GOT3 (cell line): ENCODE results near the gene ZNF23.

ENCODE experiments used
- DNase-seq: peaks from one replicate; lab custom pipeline; 2025; ENCODE audit warnings: mixed read lengths; lab: John Stamatoyannopoulos, UW

Gene ZNF23

DNA sequence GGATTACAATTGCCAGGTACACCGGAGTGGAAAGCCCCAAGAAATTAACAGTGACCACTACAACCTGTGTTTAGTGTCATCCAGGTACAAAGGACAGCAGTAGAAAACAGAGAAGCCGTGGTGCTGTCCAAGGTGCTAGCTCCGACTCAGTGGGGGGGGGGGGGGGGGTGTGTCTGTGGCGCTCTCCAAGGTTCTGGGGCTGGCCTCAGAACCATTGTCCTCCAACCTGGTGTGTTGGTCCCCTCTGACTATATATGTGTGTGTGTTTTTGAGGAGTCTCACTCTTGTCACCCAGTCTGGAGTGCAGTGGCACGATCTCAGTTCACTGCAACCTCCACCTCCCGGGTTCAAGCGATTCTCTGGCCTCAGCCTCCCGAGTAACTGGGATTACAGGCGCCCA, 5.8 kb upstream of the ZNF23 start:
- DNase-seq = no peak

DNA sequence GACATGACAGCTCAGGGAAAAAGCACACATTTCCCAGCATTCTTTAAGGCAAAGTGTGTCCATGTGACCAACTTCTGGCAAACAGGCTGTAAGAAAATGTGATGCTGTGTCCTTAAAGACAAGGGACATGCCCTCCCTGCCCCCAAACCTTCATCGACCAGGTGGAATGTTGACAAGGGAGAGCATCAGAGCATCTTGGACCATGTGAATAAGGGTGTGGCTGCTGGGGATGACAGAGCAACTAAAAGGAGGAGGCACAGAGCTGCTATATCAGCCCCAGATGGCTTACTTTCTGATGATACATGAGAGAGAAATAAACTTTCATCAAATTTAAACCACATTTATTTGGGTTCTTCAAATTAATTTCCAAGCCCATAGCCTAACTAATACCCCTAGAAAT, 2.2 kb upstream of the ZNF23 start:
- no peak for DNase-seq

DNA sequence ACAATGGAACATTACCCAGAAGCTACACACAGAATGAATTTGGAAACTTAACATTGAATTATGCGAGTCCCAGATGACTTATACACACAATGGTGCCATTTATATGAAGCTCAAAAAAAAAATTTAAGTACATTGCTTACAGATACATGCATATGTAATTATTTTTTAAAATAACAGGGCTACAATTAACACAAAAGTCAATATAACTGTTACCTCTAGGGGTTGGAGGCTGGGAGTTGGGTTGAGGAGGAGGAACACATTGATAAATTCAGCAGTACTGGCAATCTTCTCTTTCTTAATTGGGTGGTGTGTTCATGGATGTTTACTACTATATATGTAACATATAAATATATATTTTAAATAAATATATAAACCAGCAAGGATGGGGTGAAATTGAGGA, 1.1 kb downstream of the ZNF23 start:
- DNase-seq = no peak

DNA sequence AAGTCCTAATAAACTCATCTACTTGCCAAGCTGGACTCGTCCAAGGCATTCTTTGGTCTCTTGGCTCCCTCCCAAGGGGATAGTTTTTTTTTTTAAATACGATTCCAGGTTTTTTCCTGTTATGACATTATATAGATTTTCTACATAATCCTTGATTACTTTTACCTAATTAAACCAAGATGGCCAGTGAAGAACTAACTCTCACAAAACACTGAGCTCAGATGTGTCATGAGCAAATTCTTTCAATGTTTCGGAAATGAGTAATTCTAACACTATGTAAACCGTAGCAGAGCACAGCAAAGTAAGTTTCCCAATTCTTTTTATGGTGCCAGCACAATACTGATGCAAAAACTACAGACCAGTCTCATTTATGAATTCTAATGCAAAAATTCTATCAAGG, 1.8 kb downstream of the ZNF23 start:
- DNase-seq = no peak

DNA sequence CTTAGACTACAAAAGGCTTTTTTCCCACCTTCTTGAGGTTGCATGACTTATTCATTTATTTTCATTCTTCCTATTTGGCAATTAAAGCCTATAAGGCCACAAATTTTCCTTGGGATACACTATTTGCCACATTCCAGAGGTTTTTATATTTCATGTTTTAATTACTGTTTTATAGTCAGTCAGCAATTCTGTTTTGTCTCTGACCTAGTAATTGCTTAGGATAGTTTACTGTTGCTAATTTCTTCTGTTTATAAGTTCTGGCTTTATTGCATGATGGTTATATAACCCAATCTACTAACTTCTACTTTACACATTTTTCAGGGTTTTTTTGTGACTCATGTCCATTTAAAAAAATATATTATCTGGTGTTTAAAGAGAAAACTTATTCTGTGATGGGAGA, 2.5 kb downstream of the ZNF23 start:
- no peak for DNase-seq

DNA sequence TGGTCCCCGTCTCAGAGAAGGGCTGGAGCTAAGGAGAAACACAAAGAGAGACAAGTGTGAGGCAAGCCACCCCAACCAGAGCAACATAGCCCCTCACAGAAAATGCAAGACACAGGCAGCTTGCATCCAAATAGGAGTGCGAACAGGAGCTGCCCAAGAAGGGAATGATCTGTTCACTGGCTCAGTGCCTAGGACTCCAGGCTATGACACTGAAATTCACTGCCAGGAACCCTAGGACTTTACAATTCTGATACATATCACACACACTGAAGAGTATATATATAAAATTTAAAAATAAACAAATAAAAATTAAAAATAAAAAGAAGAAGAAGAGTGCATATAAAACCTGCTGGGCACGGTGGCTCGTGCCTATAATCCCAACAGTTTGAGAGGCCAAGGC, 5.2 kb downstream of the ZNF23 start:
- no peak for DNase-seq

DNA sequence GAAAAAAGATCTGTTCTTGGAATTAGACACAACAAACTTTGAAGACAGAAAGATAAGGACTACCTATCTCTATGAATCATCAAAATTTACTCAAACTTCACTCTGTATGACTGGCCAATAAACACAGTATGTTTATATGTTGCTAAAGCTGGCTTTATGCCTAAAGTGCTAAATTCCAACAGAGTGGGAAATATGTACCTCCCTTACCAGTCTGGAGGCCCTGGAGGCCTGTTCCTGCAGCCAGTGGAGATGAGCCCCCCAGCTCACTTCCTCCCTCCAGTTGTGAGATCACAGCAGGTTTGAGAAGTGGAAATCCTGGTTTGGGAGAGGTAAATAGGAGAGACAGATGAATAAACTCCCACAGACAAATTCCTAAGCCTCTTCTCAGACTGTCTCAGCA, 9.0 kb downstream of the ZNF23 start:
- no peak for DNase-seq

DNA sequence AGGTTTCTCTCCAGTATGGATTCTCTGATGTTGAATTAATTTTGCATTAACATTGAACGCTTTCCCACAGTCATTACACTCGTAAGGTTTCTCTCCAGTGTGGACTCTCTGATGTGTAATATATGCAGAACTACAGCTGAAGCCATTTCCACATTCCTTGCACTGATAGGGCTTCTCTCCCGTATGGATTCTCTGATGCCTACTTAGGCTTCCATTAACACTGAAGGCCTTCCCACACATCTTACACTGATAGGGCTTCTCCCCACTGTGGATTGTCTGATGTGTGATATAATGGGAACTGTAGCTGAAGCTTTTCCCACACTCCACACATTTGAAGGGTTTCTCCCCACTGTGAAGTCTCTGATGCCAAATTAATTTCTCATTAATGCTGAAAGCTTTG, 13.0 kb downstream of the ZNF23 start:
- no peak for DNase-seq

DNA sequence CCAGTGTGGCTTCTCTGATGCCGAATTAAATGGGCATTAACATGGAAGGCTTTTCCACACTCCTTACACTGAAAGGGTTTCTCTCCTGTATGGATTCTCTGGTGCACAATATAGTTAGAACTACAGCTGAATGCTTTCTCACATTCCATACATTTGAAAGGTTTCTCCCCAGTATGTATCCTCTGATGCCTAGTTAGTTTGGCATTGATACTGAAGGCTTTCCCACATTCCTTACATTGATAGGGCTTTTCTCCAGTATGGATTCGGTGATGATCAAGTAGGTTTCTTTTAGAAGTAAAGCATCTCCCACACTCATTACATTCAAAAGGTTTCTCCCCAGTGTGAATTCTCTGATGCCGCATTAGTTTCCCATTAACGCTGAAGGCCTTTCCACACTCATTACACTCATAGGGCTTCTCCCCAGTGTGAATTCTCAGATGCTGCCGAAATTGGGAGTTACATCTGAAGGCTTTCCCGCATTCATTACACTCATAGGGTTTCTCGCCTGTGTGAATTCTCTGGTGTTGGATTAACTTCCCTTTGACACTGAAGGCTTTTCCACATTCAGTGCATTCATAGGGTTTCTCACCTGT, 13.7 kb downstream of the ZNF23 start:
- no peak for DNase-seq

DNA sequence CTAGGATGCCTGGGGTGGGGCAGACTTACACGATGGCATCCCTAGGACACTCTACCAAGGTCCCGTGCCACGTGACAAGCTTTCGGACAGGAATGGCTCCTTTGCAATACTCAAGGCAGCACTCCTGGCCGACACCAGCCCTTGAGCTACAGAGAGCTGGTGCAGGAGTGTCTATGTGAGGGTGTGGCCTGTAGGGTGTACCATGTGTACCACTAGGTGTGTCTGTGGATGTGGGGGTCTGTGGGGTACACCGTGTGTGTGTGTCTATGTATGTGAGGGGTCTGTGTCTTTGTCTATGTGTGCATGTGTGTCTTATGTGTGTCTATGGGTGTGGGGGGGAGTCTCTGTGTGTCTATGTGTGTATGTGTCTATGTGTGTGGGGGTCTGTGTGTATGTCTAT, 18.3 kb downstream of the ZNF23 start:
- no peak for DNase-seq

DNA sequence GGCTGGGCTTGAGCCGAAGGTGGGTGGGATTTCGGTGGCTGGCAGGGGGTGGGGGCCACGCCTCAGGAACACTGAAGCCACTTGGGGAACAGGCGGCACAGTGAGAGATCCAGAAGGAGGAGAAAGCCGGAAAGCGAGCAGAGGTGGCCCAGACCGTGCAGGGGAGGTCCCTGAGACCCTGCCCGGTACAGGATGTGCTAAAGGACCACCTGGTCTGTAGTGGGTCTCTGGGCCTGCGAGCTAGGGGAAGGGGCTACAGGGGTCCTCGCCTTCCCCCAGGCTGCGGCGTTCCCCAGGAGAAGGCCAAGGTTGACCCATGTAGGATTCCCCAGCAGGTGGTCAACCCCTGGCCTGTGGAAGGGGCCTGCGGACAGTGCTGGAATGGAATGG, 20.0 kb downstream of the ZNF23 start, which contains the start of gene TLE7:
Gene TLE7, minus strand, starts transcription at position 4 of the 390 bp plus-strand sequence. CDS start 8,730 bp downstream, outside the sequence.
- no peak for DNase-seq

DNA sequence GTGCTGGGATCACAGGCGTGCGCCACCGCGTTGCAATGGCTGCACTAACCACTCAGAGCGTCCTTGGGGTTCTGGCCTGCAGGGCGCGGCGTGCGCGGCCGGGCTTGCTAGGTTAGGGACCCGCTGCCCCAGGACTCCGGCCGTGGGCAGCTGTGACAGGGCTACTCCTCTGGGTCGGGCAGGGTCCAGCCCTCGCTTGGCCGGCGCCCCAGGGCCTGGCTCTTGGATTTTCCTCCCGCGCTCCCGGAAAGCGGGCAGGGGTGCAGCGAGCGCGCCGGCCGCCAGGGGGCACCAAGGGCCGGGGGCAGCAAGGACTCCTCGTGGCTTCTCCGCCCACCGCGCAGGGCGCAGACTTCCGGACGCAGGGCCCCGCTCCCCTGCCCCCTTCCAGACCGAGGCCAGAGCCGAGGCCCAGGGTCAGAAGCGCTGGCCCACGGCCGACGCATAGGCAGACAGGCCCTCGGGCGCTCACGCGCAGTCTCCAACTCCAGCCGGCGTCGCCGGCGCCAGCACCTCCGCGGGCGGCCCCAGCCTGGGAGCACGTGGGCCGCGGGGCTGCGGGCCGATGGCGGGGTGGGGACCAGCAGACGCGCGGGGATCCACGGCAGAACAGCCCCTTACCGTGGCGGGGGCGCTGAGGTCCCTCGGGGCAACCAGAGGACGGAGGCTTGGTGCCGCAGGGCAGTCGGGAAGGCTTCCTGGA, 20.5 kb downstream of the ZNF23 start:
- no peak for DNase-seq

DNA sequence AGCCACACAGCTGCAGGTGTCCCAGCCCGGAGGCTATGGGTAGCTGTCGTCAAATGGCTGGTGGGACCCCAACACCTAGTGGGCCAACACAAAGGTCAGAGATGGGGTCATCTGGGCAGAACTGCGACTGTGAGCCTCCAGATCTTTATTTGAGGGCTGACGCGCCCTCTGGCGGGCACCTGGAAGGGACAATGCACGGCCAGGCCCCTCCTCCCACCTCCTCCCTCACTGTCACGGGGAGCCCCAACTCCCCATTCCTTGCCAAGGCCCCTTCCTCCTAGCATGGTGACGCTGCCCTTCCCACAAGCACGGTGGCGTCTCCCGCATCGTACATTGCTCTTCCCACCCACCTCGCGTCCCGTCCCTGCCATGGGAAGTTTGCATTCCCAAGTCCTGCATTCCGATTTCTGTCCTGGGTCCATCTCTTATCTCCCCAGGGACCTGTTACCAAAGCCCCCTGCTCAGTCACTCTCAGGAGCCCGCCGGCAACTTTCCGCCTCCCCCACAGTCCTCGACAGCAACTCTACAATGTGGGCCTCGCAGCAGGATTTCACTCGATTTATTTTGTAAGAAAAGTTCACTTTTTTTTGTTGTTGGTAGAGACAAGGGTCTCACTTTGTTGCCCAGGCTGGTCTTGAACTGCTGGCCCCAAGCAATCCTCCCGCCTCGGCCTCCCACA, 21.2 kb downstream of the ZNF23 start:
- DNase-seq = no peak

DNA sequence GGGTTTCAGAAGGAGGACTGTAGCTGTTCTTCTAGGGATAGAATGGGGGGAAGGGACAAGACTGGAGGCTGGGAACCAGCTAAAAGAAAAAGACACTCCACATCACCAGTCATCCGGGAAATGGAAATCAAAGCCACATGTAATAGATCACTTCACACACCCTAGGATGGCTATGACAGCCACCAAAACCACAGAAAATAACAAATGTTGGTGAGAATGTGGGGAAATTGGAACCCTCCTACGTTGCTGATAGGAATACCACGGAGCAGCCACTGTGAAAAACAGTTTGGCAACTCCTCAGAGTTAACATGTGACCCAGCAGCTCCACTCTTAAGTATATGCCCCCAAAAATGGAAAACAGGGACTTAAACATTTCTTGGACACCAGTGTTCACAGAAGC, 22.5 kb downstream of the ZNF23 start:
- no peak for DNase-seq

DNA sequence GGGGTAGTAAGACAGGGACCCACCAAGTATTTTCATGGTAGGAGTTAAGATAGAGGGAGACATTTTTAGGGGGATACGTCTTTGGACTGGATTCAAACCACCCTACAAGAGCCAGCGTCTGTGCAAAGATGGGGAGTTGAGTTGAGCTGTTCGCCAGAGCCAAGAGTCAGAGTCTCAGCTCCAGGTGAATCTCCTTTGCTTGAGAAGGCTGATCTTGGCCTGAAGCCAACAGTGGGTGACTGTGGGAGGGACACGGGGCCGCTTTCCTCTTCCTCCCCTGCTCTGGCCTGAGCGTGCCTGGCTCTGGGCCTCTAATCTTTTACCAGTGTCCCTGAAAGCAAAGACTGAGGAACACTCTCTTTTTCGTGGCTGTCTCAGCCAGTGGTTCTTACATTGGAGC, 25.6 kb downstream of the ZNF23 start:
- no peak for DNase-seq

DNA sequence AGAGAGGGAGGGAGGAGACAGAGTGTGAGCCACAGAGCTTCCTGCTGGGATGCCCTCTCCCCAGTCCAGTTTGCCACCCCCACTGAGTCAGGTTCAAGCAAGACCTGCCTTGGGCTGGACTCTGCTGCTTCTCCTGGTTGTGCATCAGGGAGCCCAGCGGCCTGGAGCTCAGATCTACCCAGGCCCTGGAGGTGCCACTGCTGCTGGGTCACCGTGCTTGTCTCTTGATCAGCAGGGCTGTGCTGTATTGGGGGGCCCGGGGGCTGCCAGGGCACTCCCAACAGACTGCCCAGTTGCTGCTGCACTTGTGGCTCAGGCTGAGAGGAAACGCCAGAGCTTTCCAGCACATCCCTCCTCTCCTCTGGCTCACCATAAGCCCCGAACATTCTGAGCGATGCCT, 29.1 kb downstream of the ZNF23 start:
- DNase-seq = no peak

DNA sequence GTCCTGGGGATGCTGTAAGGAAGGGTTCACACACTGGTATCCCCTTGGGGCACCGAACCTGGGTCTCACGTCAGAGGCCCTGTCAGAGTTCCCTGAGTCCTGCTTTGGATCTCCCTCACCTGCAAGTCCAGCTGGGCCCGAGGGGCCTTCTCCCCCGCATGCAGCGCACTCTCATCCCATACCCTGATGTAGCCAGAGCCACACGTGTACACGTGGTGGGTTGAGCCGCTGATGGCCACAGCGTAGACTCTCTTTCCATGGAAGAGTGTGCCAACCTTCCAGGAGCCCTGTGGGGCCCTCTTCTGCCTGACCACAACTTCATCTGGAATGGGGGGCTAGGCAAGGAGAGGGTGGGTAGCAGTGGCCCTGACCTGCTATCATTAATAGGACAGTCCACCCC, 30.1 kb downstream of the ZNF23 start:
- no peak for DNase-seq

DNA sequence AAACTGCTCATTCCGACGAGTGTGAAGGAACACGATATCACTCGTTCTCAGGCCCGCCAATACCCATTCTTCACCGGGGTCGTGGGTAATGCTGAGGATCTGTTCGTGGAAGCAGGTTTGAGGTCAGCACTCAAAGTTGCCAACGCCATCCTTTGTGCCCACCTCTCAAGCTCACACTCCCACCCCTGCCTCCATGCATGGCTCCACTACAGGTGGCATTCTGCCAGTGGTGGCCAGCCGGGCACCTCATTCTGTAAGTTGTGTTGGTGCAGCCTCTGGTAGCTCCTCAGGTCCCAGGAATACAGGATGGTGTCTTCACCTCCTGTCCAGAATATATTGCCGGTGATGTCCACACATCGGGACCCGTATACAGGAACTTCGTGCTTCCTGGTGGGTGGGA, 30.9 kb downstream of the ZNF23 start:
- DNase-seq = no peak

DNA sequence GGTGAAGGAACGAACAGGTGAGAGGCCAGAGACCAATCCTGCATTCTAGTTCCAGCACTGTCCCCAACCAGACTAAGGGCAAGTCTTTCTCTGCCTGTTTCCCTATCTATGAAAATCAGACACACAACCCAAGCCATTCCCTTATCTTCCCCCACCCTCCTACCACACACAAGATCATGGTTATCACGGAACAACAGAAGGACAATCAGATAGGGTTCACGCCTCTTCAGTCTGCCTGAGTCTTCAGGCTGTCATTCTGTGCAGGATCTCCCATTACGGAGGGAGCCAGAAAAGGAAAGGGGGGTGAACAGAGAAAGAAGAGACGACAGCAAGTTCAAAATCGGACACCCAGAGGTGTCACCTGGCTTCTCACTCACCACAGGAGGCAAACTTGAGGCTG, 31.3 kb downstream of the ZNF23 start:
- DNase-seq = no peak

DNA sequence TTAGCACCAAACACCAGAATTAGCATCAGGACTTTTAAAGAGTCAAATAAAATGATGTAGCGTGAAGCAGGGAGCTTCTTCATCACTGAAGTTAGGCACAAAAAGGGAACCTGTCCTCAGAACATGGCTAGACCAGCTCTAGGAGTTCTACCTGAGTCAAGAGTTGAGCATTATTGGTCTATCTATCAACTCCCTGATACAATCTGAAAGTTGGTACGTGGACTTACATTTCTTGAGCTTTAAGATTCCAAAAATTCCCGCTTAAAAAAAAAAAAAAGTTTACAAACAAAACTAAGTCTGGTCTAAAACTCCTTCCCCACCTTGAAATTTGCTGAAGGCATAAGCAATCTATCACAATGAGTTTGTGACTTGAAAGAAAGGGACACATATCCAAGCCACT, 32.5 kb downstream of the ZNF23 start:
- DNase-seq = no peak

DNA sequence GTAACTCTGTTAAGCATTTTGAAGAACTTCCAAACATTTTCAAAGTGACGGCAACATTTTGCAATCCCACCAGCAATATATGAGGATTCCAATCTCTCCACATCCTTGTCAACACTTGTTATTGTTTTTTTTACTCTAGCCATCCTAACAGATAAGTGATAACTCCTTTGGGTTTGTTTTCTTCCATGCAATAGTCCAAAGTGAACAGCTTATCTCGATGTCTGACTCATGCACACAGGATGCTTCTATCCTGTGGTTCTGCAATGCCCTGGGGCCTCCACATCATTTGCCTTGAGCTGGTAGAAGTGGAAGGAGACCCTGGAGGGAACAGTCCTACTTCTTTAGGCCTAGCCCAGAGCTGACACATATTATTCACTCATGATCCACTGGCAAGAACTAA, 33.2 kb downstream of the ZNF23 start:
- no peak for DNase-seq

DNA sequence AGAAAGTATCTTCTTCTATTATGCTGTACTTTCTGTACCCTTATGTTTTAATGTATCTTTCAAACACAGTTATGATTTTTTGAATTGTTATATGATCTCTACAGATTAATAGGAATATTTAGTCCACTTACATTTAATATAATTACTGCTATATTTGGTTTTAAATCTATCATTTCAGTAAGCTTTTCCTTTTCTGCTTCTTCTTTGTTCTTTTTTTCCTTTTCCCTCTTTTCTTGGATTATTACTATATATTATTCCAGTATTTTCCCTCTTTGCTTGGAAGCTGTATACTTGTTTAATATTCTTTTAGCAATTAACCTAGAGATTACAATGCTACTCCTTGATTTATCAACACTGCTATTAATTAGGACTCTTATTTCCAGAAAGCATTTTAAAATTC, 33.7 kb downstream of the ZNF23 start:
- DNase-seq = no peak

DNA sequence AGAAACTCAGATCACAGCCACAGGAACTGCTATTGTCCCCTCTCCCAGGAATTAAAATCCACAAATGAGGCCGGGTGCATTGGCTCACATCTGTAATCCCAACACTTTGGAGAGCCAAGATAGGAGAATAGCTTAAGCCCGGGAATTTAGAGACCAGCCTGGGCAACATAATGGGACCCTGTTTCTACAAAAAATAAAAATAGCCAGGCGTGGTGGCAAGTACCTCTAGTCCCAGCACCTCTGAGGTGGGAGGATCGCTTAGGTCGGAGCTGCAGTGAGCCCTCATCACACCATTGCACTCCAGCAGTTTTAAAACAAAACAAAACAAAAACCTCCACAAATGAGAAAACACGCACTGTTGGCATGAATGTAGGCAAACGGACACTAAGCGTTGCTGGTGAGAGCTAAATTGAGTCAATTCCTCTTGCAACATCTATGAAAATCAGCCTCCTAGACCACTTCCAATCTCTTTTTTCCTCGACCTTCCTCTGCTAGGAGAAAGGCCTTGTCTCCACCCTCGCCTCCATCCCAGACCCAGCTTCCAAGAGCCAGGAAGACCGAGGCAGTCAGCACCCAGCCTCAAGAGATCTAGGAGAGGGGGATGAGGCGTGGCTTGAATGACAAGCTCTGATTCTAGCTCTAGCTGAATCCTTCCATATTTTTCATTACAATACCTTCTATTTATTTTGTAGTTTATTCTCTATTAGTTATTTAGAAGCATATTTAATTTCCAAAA, 35.0 kb downstream of the ZNF23 start:
- DNase-seq = no peak
